ENCODE results near the gene CNTNAP2.
"Not testable (repeated sequence)": the region's sequence is repeated elsewhere in the genome, so short reads cannot be mapped to it uniquely, and the experiment has no call there.

Gene CNTNAP2

DNA sequence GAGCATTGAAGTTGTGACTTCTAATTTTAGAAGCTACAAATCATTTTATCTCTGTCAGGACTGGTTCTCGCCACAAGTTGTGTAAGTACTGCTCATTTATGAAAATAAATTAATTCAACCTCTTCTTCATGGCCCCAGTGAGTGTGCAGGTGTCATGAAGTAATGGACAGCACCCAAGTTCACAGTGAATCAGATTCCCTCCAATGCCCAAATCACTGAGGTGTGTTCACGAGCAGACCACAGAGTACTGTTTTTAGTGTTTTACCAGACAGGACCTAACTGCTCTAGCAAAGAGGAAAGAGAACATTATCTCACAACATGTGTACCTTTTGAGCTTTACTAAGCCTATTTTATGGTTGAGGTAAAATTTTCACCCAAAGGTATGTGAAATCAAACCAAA is 980.0 kb downstream of the CNTNAP2 start:
- Histone ChIP-seq H3K4me3 (ENCODE audit: low read depth in 1 of 2, low read length in 2 of 2) (no peak overlapping the region), H3K79me2 (ENCODE audit: insufficient read depth, low read length) (no peaks in the 10 kb centered on the region), H3K4me1 (ENCODE audit: insufficient read depth, low read length) (no peaks in the 10 kb centered on the region), H4K20me1 (ENCODE audit: insufficient read depth, low read length) (no peaks in the 10 kb centered on the region), H3K4me2 (ENCODE audit: insufficient read depth, low read length) (no peak overlapping the region), H3K9me3 (ENCODE audit: insufficient read depth, low read length, severe bottlenecking) (no peaks in the 10 kb centered on the region), H3K36me3 (ENCODE audit: insufficient read depth, low read length) (no peaks in the 10 kb centered on the region), H3K27me3 (ENCODE audit: insufficient read depth, low read length, poor library complexity) (no peaks in the 10 kb centered on the region), H2AFZ (ENCODE audit: low read depth, low read length) (no peak overlapping the region), H3K9ac (ENCODE audit: low read depth, low read length) (no peak overlapping the region), H3K27ac (ENCODE audit: low read length) (no peak overlapping the region)
- DNase-seq (no peak), ATAC-seq (ENCODE audit: insufficient read depth, low read depth) (no peak)
- no peak for TF ChIP-seq EZH2 (IDR thresholded peaks at IDR 0.05; ENCODE audit: borderline replicate concordance, low read depth, low read length, severe bottlenecking)
- TF ChIP-seq, protein P1, sequence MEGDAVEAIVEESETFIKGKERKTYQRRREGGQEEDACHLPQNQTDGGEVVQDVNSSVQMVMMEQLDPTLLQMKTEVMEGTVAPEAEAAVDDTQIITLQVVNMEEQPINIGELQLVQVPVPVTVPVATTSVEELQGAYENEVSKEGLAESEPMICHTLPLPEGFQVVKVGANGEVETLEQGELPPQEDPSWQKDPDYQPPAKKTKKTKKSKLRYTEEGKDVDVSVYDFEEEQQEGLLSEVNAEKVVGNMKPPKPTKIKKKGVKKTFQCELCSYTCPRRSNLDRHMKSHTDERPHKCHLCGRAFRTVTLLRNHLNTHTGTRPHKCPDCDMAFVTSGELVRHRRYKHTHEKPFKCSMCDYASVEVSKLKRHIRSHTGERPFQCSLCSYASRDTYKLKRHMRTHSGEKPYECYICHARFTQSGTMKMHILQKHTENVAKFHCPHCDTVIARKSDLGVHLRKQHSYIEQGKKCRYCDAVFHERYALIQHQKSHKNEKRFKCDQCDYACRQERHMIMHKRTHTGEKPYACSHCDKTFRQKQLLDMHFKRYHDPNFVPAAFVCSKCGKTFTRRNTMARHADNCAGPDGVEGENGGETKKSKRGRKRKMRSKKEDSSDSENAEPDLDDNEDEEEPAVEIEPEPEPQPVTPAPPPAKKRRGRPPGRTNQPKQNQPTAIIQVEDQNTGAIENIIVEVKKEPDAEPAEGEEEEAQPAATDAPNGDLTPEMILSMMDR (IDR thresholded peaks at IDR 0.05; ENCODE audit: borderline replicate concordance, extremely low read depth, low read length, poor library complexity, severe bottlenecking) = no peak

DNA sequence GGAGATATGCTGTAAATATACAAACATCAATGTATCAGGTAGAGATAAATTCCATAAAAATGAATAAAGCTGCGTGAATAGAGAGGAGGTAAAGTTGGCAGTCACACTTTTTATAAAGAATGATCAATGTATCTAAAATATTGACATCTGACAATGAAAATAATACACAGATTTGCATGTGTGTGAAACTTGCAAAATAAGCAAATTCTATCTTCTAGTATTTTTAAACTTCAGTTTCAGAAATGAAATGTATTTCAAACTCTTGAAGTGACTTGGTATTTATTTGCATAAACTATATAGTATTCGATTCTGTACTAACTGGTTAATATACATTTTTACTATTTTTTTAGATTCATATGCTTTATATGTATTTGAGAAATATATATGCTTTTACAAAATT is 986.6 kb downstream of the CNTNAP2 start:
- no peak for ATAC-seq (ENCODE audit: insufficient read depth, low read depth)
- H3K9me3 ChIP-seq (ENCODE audit: insufficient read depth, low read length, severe bottlenecking) = no peaks in the 10 kb centered on the region
- H3K27me3 ChIP-seq (ENCODE audit: insufficient read depth, low read length, poor library complexity) = no peaks in the 10 kb centered on the region

DNA sequence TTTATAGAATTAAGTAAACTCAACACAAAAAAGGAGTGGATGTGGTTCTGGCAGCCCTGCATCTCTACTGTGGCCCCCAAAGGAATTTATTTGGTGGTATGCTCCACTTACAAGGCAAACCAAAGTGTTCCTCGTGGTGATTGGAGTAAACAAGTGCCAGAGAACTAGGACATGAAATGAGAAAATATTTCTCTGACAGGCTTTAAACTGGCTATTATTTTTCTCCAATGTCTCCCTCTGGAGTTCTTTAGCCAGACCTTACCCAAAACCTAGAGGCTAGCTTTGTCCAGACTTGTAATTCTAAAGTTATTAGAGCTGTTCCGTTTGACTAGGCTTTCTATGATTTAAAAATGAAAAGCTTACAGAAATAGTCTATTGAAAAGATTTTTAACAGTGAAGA is 990.1 kb downstream of the CNTNAP2 start:
- Histone ChIP-seq H2AFZ (ENCODE audit: low read depth, low read length) (no peak overlapping the region), H3K4me3 (ENCODE audit: low read depth in 1 of 2, low read length in 2 of 2) (no peak overlapping the region), H3K4me1 (ENCODE audit: insufficient read depth, low read length) (no peaks in the 10 kb centered on the region), H3K79me2 (ENCODE audit: insufficient read depth, low read length) (no peaks in the 10 kb centered on the region), H3K27me3 (ENCODE audit: insufficient read depth, low read length, poor library complexity) (no peaks in the 10 kb centered on the region), H3K9ac (ENCODE audit: low read depth, low read length) (no peak overlapping the region), H3K27ac (ENCODE audit: low read length) (no peak overlapping the region), H3K9me3 (ENCODE audit: insufficient read depth, low read length, severe bottlenecking) (no peaks in the 10 kb centered on the region), H3K36me3 (ENCODE audit: insufficient read depth, low read length) (no peaks in the 10 kb centered on the region), H3K4me2 (ENCODE audit: insufficient read depth, low read length) (no peak overlapping the region), H4K20me1 (ENCODE audit: insufficient read depth, low read length) (no peaks in the 10 kb centered on the region)
- TF ChIP-seq EZH2 (IDR thresholded peaks at IDR 0.05; ENCODE audit: borderline replicate concordance, low read depth, low read length, severe bottlenecking) = no peak
- DNase-seq = no peak
- no peak for ATAC-seq (ENCODE audit: insufficient read depth, low read depth)

More for the DNA sequence above, 986.6 kb downstream of the CNTNAP2 start:
- no peaks in the 10 kb centered on the region for H3K79me2 ChIP-seq (ENCODE audit: insufficient read depth, low read length)
- H2AFZ ChIP-seq (ENCODE audit: low read depth, low read length) = no peak overlapping the region
- H4K20me1 ChIP-seq (ENCODE audit: insufficient read depth, low read length) = no peaks in the 10 kb centered on the region
- no peak overlapping the region for H3K4me2 ChIP-seq (ENCODE audit: insufficient read depth, low read length)
- DNase-seq = no peak
- H3K9ac ChIP-seq (ENCODE audit: low read depth, low read length) = no peak overlapping the region
- H3K4me3 ChIP-seq (ENCODE audit: low read depth in 1 of 2, low read length in 2 of 2) = no peak overlapping the region
- no peak for TF ChIP-seq EZH2 (IDR thresholded peaks at IDR 0.05; ENCODE audit: borderline replicate concordance, low read depth, low read length, severe bottlenecking)
- TF ChIP-seq, protein P1 (IDR thresholded peaks at IDR 0.05; ENCODE audit: borderline replicate concordance, extremely low read depth, low read length, poor library complexity, severe bottlenecking) = no peak
- no peaks in the 10 kb centered on the region for H3K36me3 ChIP-seq (ENCODE audit: insufficient read depth, low read length)
- no peaks in the 10 kb centered on the region for H3K4me1 ChIP-seq (ENCODE audit: insufficient read depth, low read length)
- H3K27ac ChIP-seq (ENCODE audit: low read length) = no peak overlapping the region

GRCh38 chr7:147114525-147114924 is 997.9 kb downstream of the CNTNAP2 start:
- not testable (repeated sequence) for H3K36me3 ChIP-seq (ENCODE audit: insufficient read depth, low read length); H3K4me1 ChIP-seq (ENCODE audit: insufficient read depth, low read length); DNase-seq; H4K20me1 ChIP-seq (ENCODE audit: insufficient read depth, low read length); ATAC-seq (ENCODE audit: insufficient read depth, low read depth); H3K27me3 ChIP-seq (ENCODE audit: insufficient read depth, low read length, poor library complexity); H3K9ac ChIP-seq (ENCODE audit: low read depth, low read length); H3K27ac ChIP-seq (ENCODE audit: low read length); H3K9me3 ChIP-seq (ENCODE audit: insufficient read depth, low read length, severe bottlenecking); H3K4me2 ChIP-seq (ENCODE audit: insufficient read depth, low read length); H2AFZ ChIP-seq (ENCODE audit: low read depth, low read length); H3K4me3 ChIP-seq (ENCODE audit: low read depth in 1 of 2, low read length in 2 of 2); H3K79me2 ChIP-seq (ENCODE audit: insufficient read depth, low read length)
